NB4 (cell line): ENCODE data around the gene LRRC8B.

Experiments
- MYC ChIP-seq: IDR thresholded peaks from 2 replicates; pipeline ENCODE4 v1.6.1; 2011; ENCODE audit warnings: low read depth, low read length
- POLR2A ChIP-seq: IDR thresholded peaks from 2 replicates; pipeline ENCODE4 v1.6.1; 2011; ENCODE audit warnings: mild to moderate bottlenecking; ENCODE audit not compliant: insufficient read length; ENCODE audit errors: extremely low read depth
- TF ChIP-seq, protein P1 (sequence below): IDR thresholded peaks from one replicate; pipeline ENCODE4 v1.5.1; 2012; ENCODE audit warnings: low read depth, low read length

DNA sequence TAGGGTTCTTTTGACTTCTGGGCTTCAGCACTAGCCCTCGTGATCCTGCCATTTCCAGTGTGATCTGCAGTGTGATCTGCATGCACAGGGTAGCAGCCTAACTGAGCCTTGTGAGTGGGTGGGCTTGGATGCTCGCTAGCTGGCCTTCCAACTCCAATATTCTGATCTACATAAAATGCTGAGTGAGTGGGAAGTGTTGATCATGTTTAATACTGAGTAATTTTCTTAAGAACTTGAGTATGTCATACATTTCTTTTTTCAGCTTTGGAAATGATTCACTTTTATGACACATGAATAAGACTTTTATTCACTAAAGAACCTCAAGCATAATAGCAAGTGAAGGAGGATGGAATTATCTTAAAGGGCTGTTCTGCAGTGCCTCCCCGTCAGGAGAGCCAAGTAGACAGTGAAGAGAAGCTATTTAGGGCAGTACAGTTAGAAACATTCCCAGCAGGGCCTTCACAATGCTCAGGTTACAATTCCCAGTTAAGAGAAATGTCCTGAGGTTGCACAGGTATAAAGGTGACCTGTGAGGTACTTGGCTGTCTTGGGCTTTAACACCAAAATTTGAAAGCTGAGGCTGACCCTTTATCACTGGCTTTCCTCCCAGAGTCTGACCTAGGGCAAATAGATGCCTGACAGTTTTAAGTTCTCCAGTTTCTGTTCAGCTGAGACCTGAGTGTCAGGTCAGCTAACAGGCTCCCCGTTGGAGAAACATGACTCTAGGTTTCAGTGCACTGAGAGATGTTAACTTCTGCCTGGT, 79.2 kb downstream of the LRRC8B start:
- TF ChIP-seq, protein P1, sequence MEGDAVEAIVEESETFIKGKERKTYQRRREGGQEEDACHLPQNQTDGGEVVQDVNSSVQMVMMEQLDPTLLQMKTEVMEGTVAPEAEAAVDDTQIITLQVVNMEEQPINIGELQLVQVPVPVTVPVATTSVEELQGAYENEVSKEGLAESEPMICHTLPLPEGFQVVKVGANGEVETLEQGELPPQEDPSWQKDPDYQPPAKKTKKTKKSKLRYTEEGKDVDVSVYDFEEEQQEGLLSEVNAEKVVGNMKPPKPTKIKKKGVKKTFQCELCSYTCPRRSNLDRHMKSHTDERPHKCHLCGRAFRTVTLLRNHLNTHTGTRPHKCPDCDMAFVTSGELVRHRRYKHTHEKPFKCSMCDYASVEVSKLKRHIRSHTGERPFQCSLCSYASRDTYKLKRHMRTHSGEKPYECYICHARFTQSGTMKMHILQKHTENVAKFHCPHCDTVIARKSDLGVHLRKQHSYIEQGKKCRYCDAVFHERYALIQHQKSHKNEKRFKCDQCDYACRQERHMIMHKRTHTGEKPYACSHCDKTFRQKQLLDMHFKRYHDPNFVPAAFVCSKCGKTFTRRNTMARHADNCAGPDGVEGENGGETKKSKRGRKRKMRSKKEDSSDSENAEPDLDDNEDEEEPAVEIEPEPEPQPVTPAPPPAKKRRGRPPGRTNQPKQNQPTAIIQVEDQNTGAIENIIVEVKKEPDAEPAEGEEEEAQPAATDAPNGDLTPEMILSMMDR = no peak
- TF ChIP-seq POLR2A (no peak), MYC (no peak)
